Endothelial cell of umbilical vein (primary cell): ENCODE measurements around the gene RBM4B. TPM values are rescaled to one million over a fixed set of nuclear protein-coding genes. Genes with fewer than 3 reads are reported as not detected.

Source experiments
- BruUV-seq: library from RNA; stranded (reverse); fragments of 400-500 nt; replicated peaks from 2 replicates; lab custom pipeline; 2021; lab: Mats Ljungman, UMichigan
- CTCF ChIA-PET: fragments of 300-600, 350-600 bp; sonication (Branson Sonifier 250); formaldehyde crosslinking; loops from one replicate; lab custom pipeline; 2021; ENCODE audit warnings: antibody characterized with exemption, inconsistent platforms; lab: Charles Lee
- POLR2A ChIA-PET: fragments of 300-600, 350-600 bp; sonication (Branson Sonifier 250); formaldehyde crosslinking; loops from one replicate; lab custom pipeline; 2021; ENCODE audit warnings: antibody characterized with exemption, inconsistent platforms; lab: Charles Lee
- DNase-seq: peaks from one replicate; pipeline ENCODE4 v3.0.0-alpha.2; 2011; ENCODE audit warnings: low read depth, low spot score
- FAIRE-seq: peaks from 2 replicates; lab custom pipeline; 2011; peaks lifted over from hg19 to GRCh38; lab: Jason Lieb, UNC
- H2AFZ ChIP-seq: 2 replicates; pipeline ENCODE4 v1.6.0; 2012; ENCODE audit warnings: low read depth, low read length, control low read depth, inconsistent platforms
- H3K27ac ChIP-seq: 2 replicates; pipeline ENCODE4 v1.5.1; 2011; ENCODE audit warnings: low read depth, mild to moderate bottlenecking, control low read depth, low read length, moderate library complexity; ENCODE audit not compliant: insufficient read depth
- H3K27me3 ChIP-seq, 2 experiments: 2 replicates each; pipeline versions ENCODE4 v1.6.0 to v1.6.1; 2011; ENCODE audit warnings: low read length in 2 of 2, mixed read lengths in 1 of 2; ENCODE audit not compliant: control insufficient read depth in 2 of 2, insufficient read depth in 2 of 2
- H3K36me3 ChIP-seq, 2 experiments: 2 replicates in 1 of 2; 3 replicates in 1 of 2; pipeline ENCODE4 v1.5.1; 2011; ENCODE audit warnings: low read length in 2 of 2, mild to moderate bottlenecking in 1 of 2, moderate library complexity in 1 of 2; ENCODE audit not compliant: control insufficient read depth in 2 of 2, insufficient read depth in 2 of 2; ENCODE audit errors: extremely low read depth in 1 of 2
- H3K4me1 ChIP-seq: 3 replicates; pipeline ENCODE4 v1.5.1; 2011; ENCODE audit warnings: mild to moderate bottlenecking, low read length; ENCODE audit not compliant: control insufficient read depth, insufficient read depth; ENCODE audit errors: extremely low read depth
- H3K4me2 ChIP-seq: 2 replicates; pipeline ENCODE4 v1.6.1; 2011; ENCODE audit warnings: low read length, control low read depth, mixed read lengths; ENCODE audit not compliant: insufficient read depth
- H3K4me3 ChIP-seq, 3 experiments: fragments of 200-600 bp in 1 of 3; sonication (generic), shearing (Covaris generic) in 1 of 3; replicated peaks in 1 of 3; 2 replicates each; pipeline ENCODE4 v1.5.1; 2011 to 2016; ENCODE audit warnings: control low read depth in 3 of 3, low read length in 3 of 3, mild to moderate bottlenecking in 2 of 3, inconsistent platforms in 1 of 3, low read depth in 1 of 3, moderate library complexity in 1 of 3; ENCODE audit not compliant: insufficient read depth in 1 of 3
- H3K79me2 ChIP-seq: 2 replicates; pipeline ENCODE4 v1.6.0; 2012; ENCODE audit warnings: low read length, inconsistent platforms; ENCODE audit not compliant: control insufficient read depth, insufficient read depth
- H3K9ac ChIP-seq: replicated peaks from 2 replicates; pipeline ENCODE3; 2011; ENCODE audit warnings: low read length, control low read depth; ENCODE audit not compliant: insufficient read depth; ENCODE audit errors: extremely low read depth
- H3K9me1 ChIP-seq: replicated peaks from 3 replicates; pipeline ENCODE4 v1.6.0; 2011; ENCODE audit warnings: mild to moderate bottlenecking, low read length; ENCODE audit not compliant: control insufficient read depth, insufficient read depth; ENCODE audit errors: extremely low read depth
- H3K9me3 ChIP-seq: replicated peaks from 2 replicates; pipeline ENCODE4 v1.5.1; 2012; ENCODE audit warnings: low read length, inconsistent platforms; ENCODE audit not compliant: control insufficient read depth, insufficient read depth
- H4K20me1 ChIP-seq: replicated peaks from 2 replicates; pipeline ENCODE3; 2011; ENCODE audit warnings: mild to moderate bottlenecking, low read length; ENCODE audit not compliant: control insufficient read depth, insufficient read depth; ENCODE audit errors: extremely low read depth
- EZH2 ChIP-seq: IDR thresholded peaks from 2 replicates; pipeline ENCODE4 v1.6.1; 2012; ENCODE audit warnings: borderline replicate concordance, low read depth, mild to moderate bottlenecking, moderate library complexity, low read length, inconsistent platforms; ENCODE audit not compliant: severe bottlenecking
- FOS ChIP-seq: IDR thresholded peaks from 2 replicates; pipeline ENCODE4 v1.6.1; 2011; ENCODE audit warnings: mild to moderate bottlenecking, low read length, moderate library complexity, borderline replicate concordance; ENCODE audit not compliant: insufficient read depth
- GATA2 ChIP-seq: IDR thresholded peaks from 2 replicates; pipeline ENCODE4 v1.7.0; 2011; ENCODE audit warnings: low read depth, mild to moderate bottlenecking, moderate library complexity, mixed read lengths, low read length; ENCODE audit not compliant: insufficient read length, insufficient read depth
- JUN ChIP-seq: IDR thresholded peaks from 2 replicates; pipeline ENCODE4 v1.6.1; 2011; ENCODE audit warnings: borderline replicate concordance, low read depth; ENCODE audit not compliant: insufficient read length, insufficient read depth
- MYC ChIP-seq: IDR thresholded peaks from one replicate; pipeline ENCODE4 v1.6.1; 2011; ENCODE audit warnings: mild to moderate bottlenecking, low read depth, low read length
- POLR2A ChIP-seq: IDR thresholded peaks from 2 replicates; pipeline ENCODE4 v1.6.1; 2012; ENCODE audit warnings: low read depth, mild to moderate bottlenecking, control low read depth, low read length
- POLR2AphosphoS5 ChIP-seq: IDR thresholded peaks from 2 replicates; pipeline ENCODE4 v1.6.1; 2012; ENCODE audit warnings: low read depth, mild to moderate bottlenecking, control low read depth, low read length, moderate library complexity; ENCODE audit not compliant: insufficient read depth
- dilution Hi-C: fragments of 300-500 bp; cut with MboI; formaldehyde crosslinking; loops from one replicate; pipeline ENCODE4 v1.15.0; 2019; ENCODE audit warnings: low sequenced_read_pairs; ENCODE audit not compliant: extremely low pct_ligation_motif_present
- intact Hi-C: fragments of 100-400 bp; cut with micrococcal nuclease; formaldehyde crosslinking; loops from one replicate; pipeline ENCODE4 v1.10.0; 2022
- polyA plus RNA-seq, 4 experiments: library from polyadenylated mRNA; depleted of rRNA in 3 of 4; stranded (reverse) in 3 of 4; unstranded in 1 of 4; fragments of >200 nt; gene quantifications; 2 replicates each; pipeline versions ENCODE4 v1.2.1 to v1.2.3, GENCODE V29; 2011 to 2012; ENCODE audit warnings: missing spikeins in 1 of 4
- total RNA-seq: library from RNA; stranded (reverse); gene quantifications from 2 replicates; pipeline ENCODE4 v1.2.3, GENCODE V29; 2021
- TF ChIP-seq, protein P1 (sequence below), 2 donors: IDR thresholded peaks; 1 replicate in 1 of 2; 2 replicates in 1 of 2; pipeline ENCODE4 v1.5.1; 2011; ENCODE audit warnings: low read length in 2 of 2, mild to moderate bottlenecking in 2 of 2, moderate library complexity in 2 of 2, control low read depth in 1 of 2, inconsistent platforms in 1 of 2, low read depth in 1 of 2; ENCODE audit not compliant: insufficient read depth in 1 of 2; ENCODE audit errors: extremely low read depth in 1 of 2
- TF ChIP-seq, protein P2 (sequence below): IDR thresholded peaks from 2 replicates; pipeline ENCODE4 v1.6.1; 2011; ENCODE audit not compliant: insufficient read depth, insufficient read length

Gene RBM4B
- total and polyA plus RNA-seq, 2 donors (not counting 3 experiments of a cell fraction or from before 2014, with no cell fraction given), result 22.2 to 31.2 TPM

DNA sequence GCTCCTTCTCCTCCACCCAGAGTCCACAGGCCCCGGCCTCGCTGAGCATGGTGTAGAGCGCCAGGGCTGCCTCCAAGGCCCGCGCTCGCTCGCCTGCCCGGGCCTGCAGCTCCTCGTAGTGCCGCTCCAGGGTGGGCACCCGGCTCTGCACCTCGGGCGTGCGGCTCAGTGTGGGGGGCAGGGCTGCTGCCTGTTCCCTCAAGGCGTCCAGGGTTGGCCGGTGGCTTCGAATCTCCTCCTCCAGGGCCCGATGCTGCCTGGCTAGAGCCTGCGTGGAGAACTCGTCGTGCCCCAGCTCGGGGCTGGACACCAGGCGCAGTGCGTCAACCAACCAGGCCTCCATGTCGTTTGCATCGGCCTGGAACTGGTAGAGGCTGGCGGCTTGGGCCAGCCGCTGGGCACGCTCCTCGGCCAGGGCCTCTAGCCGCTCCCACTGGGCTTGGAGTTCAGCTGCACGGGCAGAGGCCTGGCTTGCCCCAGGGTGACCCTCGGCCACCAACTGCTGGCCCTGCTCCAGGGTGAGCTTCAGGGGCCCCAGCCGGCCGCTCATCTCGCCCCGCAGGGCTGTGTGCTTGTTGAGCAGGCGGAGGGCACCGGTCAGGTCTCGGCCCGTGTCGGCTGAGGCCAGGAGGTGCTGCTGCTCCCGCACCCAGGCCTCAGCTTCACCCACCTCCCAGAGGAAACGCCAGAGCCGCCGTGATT is 27.1 kb upstream of the RBM4B start:
- no peaks in the 10 kb centered on the region for H3K27me3 ChIP-seq
- FAIRE-seq (no peak), DNase-seq (no peak)
- no peak overlapping the region for H3K27ac ChIP-seq
- H2AFZ ChIP-seq, result no peak overlapping the region
- ChIA-PET POLR2A (no interaction called here), CTCF (interaction anchor here (0.7 to 1.4 kb wide), 3 partner anchors 10 to 130 kb away, joined by 3 read pairs; no protein-coding TSS in a partner anchor)
- H3K79me2 ChIP-seq, result no peaks in the 10 kb centered on the region
- dilution Hi-C loops, result no loop called here
- no peaks in the 10 kb centered on the region for H3K36me3 ChIP-seq
- BruUV-seq, result TSS peak; percentile 56
- H3K9me1 ChIP-seq, result no peaks in the 10 kb centered on the region
- no peak overlapping the region for H3K4me3 ChIP-seq
- no peak overlapping the region for H3K9ac ChIP-seq
- H3K4me1 ChIP-seq, result no peaks in the 10 kb centered on the region
- intact Hi-C loops, result no loop called here
- no peak for TF ChIP-seq JUN
- TF ChIP-seq GATA2, result no peak
- no peak for TF ChIP-seq POLR2AphosphoS5
- no peak for TF ChIP-seq FOS
- no peak for TF ChIP-seq POLR2A
- TF ChIP-seq MYC, result no peak
- TF ChIP-seq, protein P1, sequence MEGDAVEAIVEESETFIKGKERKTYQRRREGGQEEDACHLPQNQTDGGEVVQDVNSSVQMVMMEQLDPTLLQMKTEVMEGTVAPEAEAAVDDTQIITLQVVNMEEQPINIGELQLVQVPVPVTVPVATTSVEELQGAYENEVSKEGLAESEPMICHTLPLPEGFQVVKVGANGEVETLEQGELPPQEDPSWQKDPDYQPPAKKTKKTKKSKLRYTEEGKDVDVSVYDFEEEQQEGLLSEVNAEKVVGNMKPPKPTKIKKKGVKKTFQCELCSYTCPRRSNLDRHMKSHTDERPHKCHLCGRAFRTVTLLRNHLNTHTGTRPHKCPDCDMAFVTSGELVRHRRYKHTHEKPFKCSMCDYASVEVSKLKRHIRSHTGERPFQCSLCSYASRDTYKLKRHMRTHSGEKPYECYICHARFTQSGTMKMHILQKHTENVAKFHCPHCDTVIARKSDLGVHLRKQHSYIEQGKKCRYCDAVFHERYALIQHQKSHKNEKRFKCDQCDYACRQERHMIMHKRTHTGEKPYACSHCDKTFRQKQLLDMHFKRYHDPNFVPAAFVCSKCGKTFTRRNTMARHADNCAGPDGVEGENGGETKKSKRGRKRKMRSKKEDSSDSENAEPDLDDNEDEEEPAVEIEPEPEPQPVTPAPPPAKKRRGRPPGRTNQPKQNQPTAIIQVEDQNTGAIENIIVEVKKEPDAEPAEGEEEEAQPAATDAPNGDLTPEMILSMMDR (IDR thresholded peaks at IDR 0.05; ENCODE audit: extremely low read depth in 1 of 2, insufficient read depth in 1 of 2, low read depth in 1 of 2, low read length in 2 of 2), result no peak
- no peak for TF ChIP-seq EZH2
- TF ChIP-seq, protein P2, sequence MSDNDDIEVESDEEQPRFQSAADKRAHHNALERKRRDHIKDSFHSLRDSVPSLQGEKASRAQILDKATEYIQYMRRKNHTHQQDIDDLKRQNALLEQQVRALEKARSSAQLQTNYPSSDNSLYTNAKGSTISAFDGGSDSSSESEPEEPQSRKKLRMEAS, result no peak
- H3K9me3 ChIP-seq, result no peaks in the 10 kb centered on the region
- no peak overlapping the region for H3K4me2 ChIP-seq
- no peaks in the 10 kb centered on the region for H4K20me1 ChIP-seq
